Measurements from ENCODE around the gene ACBD3. TPM values are rescaled to one million over a fixed set of nuclear protein-coding genes. Genes with fewer than 3 reads are reported as not detected.

The ACBD3 gene
- polyA plus RNA-seq, 4 donors = 16.1 to 42.4 (median 23.4) TPM

DNA sequence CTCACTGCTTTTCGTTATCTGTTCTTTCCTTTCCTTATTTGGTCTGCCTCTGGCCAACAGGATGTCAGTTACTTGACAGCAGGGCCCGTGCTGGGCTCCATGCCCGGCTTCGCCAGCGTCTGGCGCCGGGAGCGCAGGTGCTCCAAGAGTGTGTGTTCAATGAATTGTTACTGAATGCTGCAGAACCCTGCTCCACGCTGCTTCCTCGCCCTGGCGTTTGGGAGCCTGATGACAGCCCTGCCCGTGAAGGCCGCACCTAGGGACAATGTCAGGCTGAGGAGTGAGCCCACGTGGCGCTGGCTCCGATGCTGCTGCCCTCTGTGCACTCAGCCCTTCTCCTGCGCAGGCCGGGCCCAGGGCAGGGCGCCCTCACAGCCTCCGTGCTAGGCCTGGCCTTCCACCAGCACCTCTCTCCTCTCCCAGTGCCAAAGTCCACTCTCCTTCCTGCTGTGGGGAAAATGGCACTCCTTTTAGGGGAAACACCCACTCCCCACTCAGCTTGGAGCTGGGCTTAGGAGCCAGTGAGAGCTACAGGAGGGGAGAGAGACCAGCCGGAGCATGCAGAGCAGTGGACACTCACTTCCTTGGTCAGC is 51.4 kb downstream of the ACBD3 start:
- H3K27me3 ChIP-seq (ENCODE audit: control insufficient read depth in 3 of 3, insufficient read depth in 3 of 3, low read length in 3 of 3) = no peaks in the 10 kb centered on the region
- peak overlapping the region; percentile 41 to 81 (median 63) for H3K27ac ChIP-seq (ENCODE audit: low read depth in 1 of 3, low read length in 2 of 3)
- FAIRE-seq = no peak
- no peak overlapping the region for H3K4me3 ChIP-seq (ENCODE audit: low read depth in 1 of 3, low read length in 3 of 3)
- WGBS, 3 donors = 5 to 44% (median 29%) methylated on average over 21 of the region's 21 CpGs
- H3K36me3 ChIP-seq (ENCODE audit: control insufficient read depth in 3 of 3, insufficient read depth in 2 of 3, low read depth in 1 of 3, low read length in 3 of 3) = no peaks in the 10 kb centered on the region
- peaks cover 0 to 20% (median 6%) of the 10 kb centered on the region in 3 donors for H3K4me1 ChIP-seq (ENCODE audit: control insufficient read depth in 3 of 3, insufficient read depth in 2 of 3, low read depth in 1 of 3, low read length in 2 of 3)
- peak; percentile 80 to 90 for DNase-seq
- no peaks in the 10 kb centered on the region for H3K9me3 ChIP-seq (ENCODE audit: control insufficient read depth in 2 of 2, insufficient read depth in 1 of 2, low read depth in 1 of 2, low read length in 1 of 2)

DNA sequence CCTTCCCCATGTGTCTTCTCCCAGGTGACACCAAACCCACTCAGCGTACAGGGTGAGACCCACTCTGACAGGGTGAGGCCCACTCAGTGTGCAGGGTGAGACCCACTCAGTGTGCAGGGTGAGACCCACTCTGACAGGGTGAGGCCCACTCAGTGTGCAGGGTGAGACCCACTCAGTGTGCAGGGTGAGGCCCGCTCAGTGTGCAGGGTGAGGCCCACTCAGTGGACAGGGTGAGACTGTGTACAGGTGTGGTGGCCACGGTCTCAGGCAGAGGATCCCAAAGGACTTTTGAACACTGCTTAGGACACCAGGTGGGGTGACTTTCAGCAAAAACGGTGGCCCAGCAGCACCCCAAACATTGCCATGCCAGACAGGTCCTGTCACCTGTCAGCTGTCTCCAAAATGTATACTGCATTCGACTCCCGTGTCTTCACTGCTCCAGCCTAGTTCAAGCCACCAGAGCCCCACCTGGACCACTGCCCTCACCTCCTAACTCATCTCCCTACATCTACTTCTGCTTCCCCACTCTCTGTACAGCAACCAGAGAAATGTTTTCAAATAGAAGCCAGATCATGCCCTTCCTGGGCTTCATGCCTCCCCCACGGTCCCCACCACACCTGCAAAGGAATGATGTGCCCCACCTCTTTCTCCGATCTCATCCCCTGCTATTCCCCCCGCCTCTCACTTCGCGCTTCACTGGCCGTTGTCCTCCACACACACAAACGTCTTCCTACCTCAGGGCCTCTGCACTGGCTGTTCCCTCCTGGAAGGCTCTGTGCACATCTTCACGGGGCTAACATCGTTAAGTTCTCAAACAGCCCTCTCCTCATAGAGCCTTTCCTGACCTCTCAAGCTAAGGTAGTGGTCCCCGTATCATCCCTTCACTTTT is 52.1 kb downstream of the ACBD3 start:
- Histone ChIP-seq H3K4me1 (ENCODE audit: control insufficient read depth in 3 of 3, insufficient read depth in 2 of 3, low read depth in 1 of 3, low read length in 2 of 3) (peaks cover 0 to 20% (median 6%) of the 10 kb centered on the region in 3 donors), H3K9me3 (ENCODE audit: control insufficient read depth in 2 of 2, insufficient read depth in 1 of 2, low read depth in 1 of 2, low read length in 1 of 2) (peaks cover 0 to under 1% of the 10 kb centered on the region in 2 donors), H3K27me3 (ENCODE audit: control insufficient read depth in 3 of 3, insufficient read depth in 3 of 3, low read length in 3 of 3) (no peaks in the 10 kb centered on the region), H3K36me3 (ENCODE audit: control insufficient read depth in 3 of 3, insufficient read depth in 2 of 3, low read depth in 1 of 3, low read length in 3 of 3) (no peaks in the 10 kb centered on the region), H3K27ac (ENCODE audit: low read depth in 1 of 3, low read length in 2 of 3) (peak overlapping the region; percentile 41 to 81 (median 58)), H3K4me3 (ENCODE audit: low read depth in 1 of 3, low read length in 3 of 3) (no peak overlapping the region)
- no peak for DNase-seq
- 38 to 64% (median 45%) methylated on average over 16 of the region's 16 CpGs for WGBS, 3 donors
- no peak for FAIRE-seq

DNA sequence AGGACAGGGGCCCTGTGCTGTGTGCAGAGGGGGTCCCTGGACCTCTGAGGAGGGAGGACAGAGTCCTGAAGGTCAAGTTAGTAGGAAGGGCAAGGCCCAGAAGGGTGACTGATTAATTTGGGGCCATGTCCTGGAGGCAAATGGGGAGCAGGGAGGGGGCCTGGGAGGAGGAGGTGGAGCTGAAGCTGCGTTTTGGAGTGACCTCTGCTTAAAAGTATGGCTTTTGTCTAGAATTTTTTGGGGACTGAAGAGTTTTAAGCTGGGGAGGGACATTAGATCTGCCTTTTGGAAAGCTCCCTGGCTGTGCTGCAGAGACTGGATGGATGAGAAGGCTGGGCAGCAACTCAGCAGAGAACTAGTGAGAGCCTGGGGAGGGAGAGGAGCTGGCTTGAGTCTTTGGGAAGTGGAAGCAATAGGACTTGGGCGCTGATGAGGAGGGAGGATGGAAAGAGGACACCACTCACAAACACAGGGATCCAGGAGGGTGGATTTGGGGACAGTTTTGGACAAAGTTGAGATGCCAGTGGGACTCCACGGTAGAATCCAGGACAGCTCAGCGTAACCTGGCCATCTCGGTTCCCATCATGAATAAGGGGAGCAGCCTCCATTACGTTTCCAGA is 52.9 kb downstream of the ACBD3 start:
- no peak for DNase-seq
- Histone ChIP-seq H3K36me3 (ENCODE audit: control insufficient read depth in 3 of 3, insufficient read depth in 2 of 3, low read depth in 1 of 3, low read length in 3 of 3) (peaks cover 0 to under 1% (median 0%) of the 10 kb centered on the region in 3 donors), H3K9me3 (ENCODE audit: control insufficient read depth in 2 of 2, insufficient read depth in 1 of 2, low read depth in 1 of 2, low read length in 1 of 2) (peaks cover 0 to 8% of the 10 kb centered on the region in 2 donors), H3K27ac (ENCODE audit: low read depth in 1 of 3, low read length in 2 of 3) (peak overlapping the region in 1 of 3 donors; percentile 41), H3K27me3 (ENCODE audit: control insufficient read depth in 3 of 3, insufficient read depth in 3 of 3, low read length in 3 of 3) (no peaks in the 10 kb centered on the region), H3K4me3 (ENCODE audit: low read depth in 1 of 3, low read length in 3 of 3) (no peak overlapping the region), H3K4me1 (ENCODE audit: control insufficient read depth in 3 of 3, insufficient read depth in 2 of 3, low read depth in 1 of 3, low read length in 2 of 3) (peaks cover 0 to 22% (median 9%) of the 10 kb centered on the region in 3 donors)
- no peak for FAIRE-seq
- 85 to 90% (median 88%) methylated on average over 6 of the region's 6 CpGs for WGBS, 3 donors

DNA sequence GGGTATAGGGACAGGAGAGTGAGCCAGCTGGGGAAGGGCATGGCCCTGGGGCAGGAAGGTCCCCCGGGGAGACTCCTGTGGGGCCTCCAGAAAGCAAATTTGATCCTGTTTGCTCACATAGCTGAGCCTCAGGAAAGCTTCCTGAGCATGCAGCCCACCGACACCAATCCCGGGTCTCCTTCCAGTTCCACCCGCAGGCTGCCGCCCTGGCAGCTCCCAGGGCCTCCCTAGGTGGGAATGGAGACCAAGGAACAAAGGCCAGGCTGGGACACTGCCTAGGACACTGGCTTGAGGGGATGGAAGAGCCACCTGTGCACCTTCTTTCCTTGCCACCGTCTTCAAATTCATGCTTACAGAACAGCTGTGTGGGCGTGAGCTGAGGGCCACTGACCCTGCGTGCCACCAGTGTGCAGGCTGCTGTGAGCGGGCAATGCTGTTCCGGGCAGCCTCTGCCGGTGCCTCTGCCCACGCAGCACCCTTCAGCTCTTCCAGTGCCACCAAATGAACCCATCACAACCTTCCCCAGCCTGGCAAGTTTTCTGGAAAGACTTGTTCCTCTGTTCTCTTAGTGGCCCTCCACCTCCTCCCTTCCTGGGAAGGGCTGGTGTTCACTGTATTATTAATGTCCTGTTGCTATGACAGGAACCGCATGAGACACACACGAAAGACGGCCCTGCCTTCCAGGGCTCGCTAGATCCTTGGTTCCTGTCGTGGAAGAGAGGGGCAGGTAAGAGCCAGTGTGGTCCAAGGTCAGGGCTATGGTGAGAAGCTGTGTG is 53.6 kb downstream of the ACBD3 start:
- H3K4me3 ChIP-seq (ENCODE audit: low read depth in 1 of 3, low read length in 3 of 3) = no peak overlapping the region
- H3K27ac ChIP-seq (ENCODE audit: low read depth in 1 of 3, low read length in 2 of 3) = peak overlapping the region in 1 of 3 donors; percentile 41
- peaks cover 0 to 8% of the 10 kb centered on the region in 2 donors for H3K9me3 ChIP-seq (ENCODE audit: control insufficient read depth in 2 of 2, insufficient read depth in 1 of 2, low read depth in 1 of 2, low read length in 1 of 2)
- 36 to 57% (median 43%) methylated on average over 17 of the region's 17 CpGs for WGBS, 3 donors
- peaks cover 0 to 2% (median 0%) of the 10 kb centered on the region in 3 donors for H3K36me3 ChIP-seq (ENCODE audit: control insufficient read depth in 3 of 3, insufficient read depth in 2 of 3, low read depth in 1 of 3, low read length in 3 of 3)
- H3K27me3 ChIP-seq (ENCODE audit: control insufficient read depth in 3 of 3, insufficient read depth in 3 of 3, low read length in 3 of 3) = no peaks in the 10 kb centered on the region
- H3K4me1 ChIP-seq (ENCODE audit: control insufficient read depth in 3 of 3, insufficient read depth in 2 of 3, low read depth in 1 of 3, low read length in 2 of 3) = peaks cover 0 to 29% (median 10%) of the 10 kb centered on the region in 3 donors
- DNase-seq = peak; percentile 31 to 56
- FAIRE-seq = no peak

DNA sequence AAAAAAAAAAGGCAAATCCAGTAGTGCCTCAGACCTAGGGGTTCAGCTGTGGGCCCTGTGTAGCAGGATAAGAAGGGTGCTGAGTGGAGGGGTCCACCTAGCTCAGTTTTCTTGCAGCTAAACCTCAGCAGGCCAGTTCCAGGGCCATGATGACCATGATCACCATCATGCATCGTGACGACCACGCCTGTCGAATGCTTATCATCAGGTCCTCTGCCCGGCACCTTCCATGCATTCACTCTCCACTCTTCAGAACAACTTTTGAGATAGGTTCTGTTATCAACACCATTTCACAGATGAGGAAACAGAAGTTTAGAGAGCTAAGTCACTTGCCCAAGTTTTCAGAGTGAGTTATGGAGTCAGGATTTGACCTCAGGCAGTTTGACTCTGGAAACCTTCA is 54.9 kb downstream of the ACBD3 start:
- peaks cover 0 to 2% (median 0%) of the 10 kb centered on the region in 3 donors for H3K36me3 ChIP-seq (ENCODE audit: control insufficient read depth in 3 of 3, insufficient read depth in 2 of 3, low read depth in 1 of 3, low read length in 3 of 3)
- H3K4me3 ChIP-seq (ENCODE audit: low read depth in 1 of 3, low read length in 3 of 3) = no peak overlapping the region
- no peak overlapping the region for H3K27ac ChIP-seq (ENCODE audit: low read depth in 1 of 3, low read length in 2 of 3)
- peaks cover 0 to 8% of the 10 kb centered on the region in 2 donors for H3K9me3 ChIP-seq (ENCODE audit: control insufficient read depth in 2 of 2, insufficient read depth in 1 of 2, low read depth in 1 of 2, low read length in 1 of 2)
- 89 to 92% (median 92%) methylated on average over 5 of the region's 5 CpGs for WGBS, 3 donors
- FAIRE-seq (no peak), DNase-seq (no peak)
- no peaks in the 10 kb centered on the region for H3K27me3 ChIP-seq (ENCODE audit: control insufficient read depth in 3 of 3, insufficient read depth in 3 of 3, low read length in 3 of 3)
- H3K4me1 ChIP-seq (ENCODE audit: control insufficient read depth in 3 of 3, insufficient read depth in 2 of 3, low read depth in 1 of 3, low read length in 2 of 3) = peaks cover 0 to 40% (median 10%) of the 10 kb centered on the region in 3 donors

DNA sequence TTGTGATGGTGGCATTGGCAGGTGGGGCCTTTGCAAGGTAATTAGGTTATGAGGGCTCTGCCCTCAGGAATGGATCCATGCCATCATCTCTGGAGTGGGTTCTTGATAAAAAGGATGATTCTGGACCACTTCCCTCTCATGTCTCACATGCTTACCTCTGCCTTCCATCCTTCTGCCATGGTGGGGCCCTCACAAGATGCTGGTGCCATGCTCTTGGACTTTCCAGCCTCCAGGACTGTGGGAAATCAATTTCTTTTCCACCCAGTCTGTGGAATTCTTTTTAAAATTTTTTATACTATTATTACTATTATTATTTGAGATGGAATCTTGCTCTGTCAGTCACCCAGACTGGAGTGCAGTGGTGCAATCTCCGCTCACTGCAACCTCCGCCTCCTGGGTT is 57.3 kb downstream of the ACBD3 start:
- Histone ChIP-seq H3K4me3 (ENCODE audit: low read depth in 1 of 3, low read length in 3 of 3) (no peak overlapping the region), H3K27me3 (ENCODE audit: control insufficient read depth in 3 of 3, insufficient read depth in 3 of 3, low read length in 3 of 3) (no peaks in the 10 kb centered on the region), H3K36me3 (ENCODE audit: control insufficient read depth in 3 of 3, insufficient read depth in 2 of 3, low read depth in 1 of 3, low read length in 3 of 3) (peaks cover 0 to 2% (median 0%) of the 10 kb centered on the region in 3 donors), H3K27ac (ENCODE audit: low read depth in 1 of 3, low read length in 2 of 3) (no peak overlapping the region), H3K4me1 (ENCODE audit: control insufficient read depth in 3 of 3, insufficient read depth in 2 of 3, low read depth in 1 of 3, low read length in 2 of 3) (peaks cover 0 to 32% (median 4%) of the 10 kb centered on the region in 3 donors), H3K9me3 (ENCODE audit: control insufficient read depth in 2 of 2, insufficient read depth in 1 of 2, low read depth in 1 of 2, low read length in 1 of 2) (peaks cover 0 to 8% of the 10 kb centered on the region in 2 donors)
- WGBS, 3 donors = 97 to 100% (median 100%) methylated on average over 2 of the region's 2 CpGs
- no peak for DNase-seq
- no peak for FAIRE-seq

DNA sequence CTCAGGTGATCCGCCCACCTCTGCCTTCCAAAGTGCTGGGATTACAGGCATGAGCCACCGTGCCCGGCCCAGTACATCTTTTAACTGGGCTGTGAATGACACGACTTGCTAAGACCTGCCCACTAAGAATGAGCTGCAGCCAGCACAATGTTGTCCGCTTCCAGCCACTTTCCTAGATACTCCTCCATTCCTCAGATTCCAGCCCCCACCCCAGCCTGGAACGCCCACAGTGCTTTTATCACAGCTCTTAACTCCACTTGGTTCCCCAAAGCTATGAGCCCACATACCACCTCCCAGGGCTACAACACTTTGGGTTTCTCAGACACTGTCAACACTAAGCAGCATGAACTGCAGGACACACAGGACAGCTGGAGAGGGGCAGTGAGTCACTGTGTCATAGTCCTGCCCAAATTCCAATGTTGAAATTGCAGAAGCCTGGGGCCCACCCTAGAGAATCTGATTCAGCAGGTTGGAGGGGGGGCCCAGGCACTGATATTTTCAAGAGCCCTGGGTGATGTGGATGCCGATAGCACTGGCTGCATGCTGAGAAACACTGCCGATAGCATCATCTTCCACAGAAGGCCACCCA is 58.0 kb downstream of the ACBD3 start:
- no peak for FAIRE-seq
- H3K27ac ChIP-seq (ENCODE audit: low read depth in 1 of 3, low read length in 2 of 3) = peak overlapping the region; percentile 68 to 87 (median 74)

More for the DNA sequence above, 58.0 kb downstream of the ACBD3 start:
- Histone ChIP-seq H3K27me3 (ENCODE audit: control insufficient read depth in 3 of 3, insufficient read depth in 3 of 3, low read length in 3 of 3) (no peaks in the 10 kb centered on the region), H3K9me3 (ENCODE audit: control insufficient read depth in 2 of 2, insufficient read depth in 1 of 2, low read depth in 1 of 2, low read length in 1 of 2) (peaks cover 0 to 8% of the 10 kb centered on the region in 2 donors), H3K4me3 (ENCODE audit: low read depth in 1 of 3, low read length in 3 of 3) (no peak overlapping the region), H3K36me3 (ENCODE audit: control insufficient read depth in 3 of 3, insufficient read depth in 2 of 3, low read depth in 1 of 3, low read length in 3 of 3) (peaks cover 0 to 2% (median 0%) of the 10 kb centered on the region in 3 donors), H3K4me1 (ENCODE audit: control insufficient read depth in 3 of 3, insufficient read depth in 2 of 3, low read depth in 1 of 3, low read length in 2 of 3) (peaks cover 0 to 32% (median 8%) of the 10 kb centered on the region in 3 donors)
- 76 to 85% (median 84%) methylated on average over 8 of the region's 8 CpGs for WGBS, 3 donors
- DNase-seq = no peak

Data from small intestine (tissue), 7 donors.